RWPE2 (cell line): ENCODE data around the gene PPCDC.

Experiments used
- ATAC-seq: fragments of 200-7000 bp; cut with Tn5 transposase; 3 replicates; pipeline ENCODE4 v1.9.1; 2021; ENCODE audit warnings: low read depth
- DNase-seq: peaks from one replicate; pipeline ENCODE4 v3.0.0-alpha.2; 2020; ENCODE audit warnings: low spot score
- H3K27ac ChIP-seq: fragments of 450-650 bp; 2 replicates; pipeline ENCODE4 v1.5.1; 2017; ENCODE audit warnings: mild to moderate bottlenecking; ENCODE audit not compliant: poor library complexity, severe bottlenecking
- H3K27me3 ChIP-seq: fragments of 250-450 bp; sonication (Bioruptor Pico); 2 replicates; pipeline ENCODE4 v1.5.1; 2021; ENCODE audit warnings: mild to moderate bottlenecking, moderate library complexity; ENCODE audit not compliant: insufficient read depth, poor library complexity, severe bottlenecking
- H3K36me3 ChIP-seq: fragments of 250-450 bp; sonication (Bioruptor Pico); 2 replicates; pipeline ENCODE4 v1.5.1; 2020; ENCODE audit warnings: low read depth, mild to moderate bottlenecking, moderate library complexity
- H3K4me1 ChIP-seq: fragments of 250-450 bp; sonication (Bioruptor Pico); 2 replicates; pipeline ENCODE4 v1.5.1; 2021; ENCODE audit warnings: mild to moderate bottlenecking, moderate library complexity; ENCODE audit not compliant: insufficient read depth, poor library complexity, severe bottlenecking
- H3K4me3 ChIP-seq: fragments of 250-450 bp; sonication (Bioruptor Pico); 2 replicates; pipeline ENCODE4 v1.5.1; 2021; ENCODE audit warnings: mild to moderate bottlenecking, moderate library complexity; ENCODE audit not compliant: severe bottlenecking
- H3K9me3 ChIP-seq: fragments of 250-450 bp; sonication (Bioruptor Pico); 2 replicates; pipeline ENCODE4 v1.5.1; 2021; ENCODE audit warnings: mild to moderate bottlenecking, moderate library complexity; ENCODE audit not compliant: severe bottlenecking
- CTCF ChIP-seq: fragments of 450-650 bp; IDR thresholded peaks from one replicate; pipeline ENCODE4 v1.5.1; 2017; ENCODE audit warnings: mild to moderate bottlenecking, moderate library complexity; ENCODE audit not compliant: poor library complexity, severe bottlenecking

Gene PPCDC

DNA sequence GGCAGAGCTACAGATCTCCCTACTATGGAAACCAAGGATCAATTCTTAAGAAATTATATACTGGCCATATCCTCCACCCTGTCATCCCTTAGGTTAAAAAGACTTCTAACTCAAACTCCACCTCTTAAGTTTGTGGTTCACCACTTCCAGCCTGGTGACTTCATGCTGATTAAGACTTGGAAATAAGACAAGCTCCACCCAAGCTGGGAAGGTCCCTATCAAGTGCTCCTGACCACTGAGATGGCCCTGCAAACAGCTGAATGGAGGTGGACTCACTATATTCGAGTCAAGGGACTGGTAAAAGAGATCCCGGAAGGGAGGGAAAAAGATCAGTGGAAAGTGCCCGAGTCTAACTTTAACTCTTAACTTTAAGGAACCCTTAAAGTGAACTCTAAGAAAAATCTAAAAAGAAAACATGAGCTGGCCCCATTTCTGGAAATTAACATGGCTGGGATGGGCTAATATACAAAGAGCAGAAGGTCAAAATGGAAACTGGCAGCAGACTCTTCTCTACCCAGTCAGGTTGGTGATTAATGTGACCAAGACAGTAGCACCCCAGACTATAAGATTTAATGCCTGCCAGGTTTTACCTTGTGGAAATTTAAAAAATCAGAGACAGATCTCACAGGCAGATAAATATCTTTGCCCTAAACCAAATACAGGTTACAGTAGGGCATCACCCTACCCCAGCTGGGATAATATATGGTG is 43.9 kb downstream of the PPCDC start:
- no peak overlapping the region for H3K4me3 ChIP-seq
- H3K27me3 ChIP-seq: no peaks in the 10 kb centered on the region
- DNase-seq: no peak
- no peaks in the 10 kb centered on the region for H3K36me3 ChIP-seq
- H3K4me1 ChIP-seq: peaks cover 22% of the 10 kb centered on the region
- peak overlapping the region; percentile 20 for H3K27ac ChIP-seq
- TF ChIP-seq CTCF: no peak
- ATAC-seq: peak; percentile 49; the same call in 2 of the 3 replicates
- H3K9me3 ChIP-seq: no peaks in the 10 kb centered on the region

- H3K4me1 ChIP-seq: peaks cover 22% of the 10 kb centered on the region
- DNase-seq (no peak), ATAC-seq (no peak)
- no peak overlapping the region for H3K27ac ChIP-seq
- no peak for TF ChIP-seq CTCF
- no peaks in the 10 kb centered on the region for H3K9me3 ChIP-seq
- H3K27me3 ChIP-seq: no peaks in the 10 kb centered on the region
- H3K36me3 ChIP-seq: no peaks in the 10 kb centered on the region
- H3K4me3 ChIP-seq: no peak overlapping the region
Observed at GRCh38 chr15:75068748-75069147, 45.4 kb downstream of the PPCDC start.

GRCh38 chr15:75069301-75069925 is 46.0 kb downstream of the PPCDC start:
- no peak for DNase-seq
- H3K4me1 ChIP-seq: peaks cover 22% of the 10 kb centered on the region
- no peaks in the 10 kb centered on the region for H3K36me3 ChIP-seq
- no peak for ATAC-seq
- no peak overlapping the region for H3K4me3 ChIP-seq
- no peaks in the 10 kb centered on the region for H3K27me3 ChIP-seq
- H3K27ac ChIP-seq: no peak overlapping the region
- no peak for TF ChIP-seq CTCF
- no peaks in the 10 kb centered on the region for H3K9me3 ChIP-seq

GRCh38 chr15:75070674-75071073 is 47.3 kb downstream of the PPCDC start:
- Histone ChIP-seq H3K36me3 (no peaks in the 10 kb centered on the region), H3K9me3 (peaks cover 2% of the 10 kb centered on the region), H3K4me1 (peaks cover 19% of the 10 kb centered on the region), H3K4me3 (no peak overlapping the region), H3K27me3 (no peaks in the 10 kb centered on the region), H3K27ac (no peak overlapping the region)
- ATAC-seq (no peak; the same call in 2 of the 3 replicates), DNase-seq (no peak)
- no peak for TF ChIP-seq CTCF

DNA sequence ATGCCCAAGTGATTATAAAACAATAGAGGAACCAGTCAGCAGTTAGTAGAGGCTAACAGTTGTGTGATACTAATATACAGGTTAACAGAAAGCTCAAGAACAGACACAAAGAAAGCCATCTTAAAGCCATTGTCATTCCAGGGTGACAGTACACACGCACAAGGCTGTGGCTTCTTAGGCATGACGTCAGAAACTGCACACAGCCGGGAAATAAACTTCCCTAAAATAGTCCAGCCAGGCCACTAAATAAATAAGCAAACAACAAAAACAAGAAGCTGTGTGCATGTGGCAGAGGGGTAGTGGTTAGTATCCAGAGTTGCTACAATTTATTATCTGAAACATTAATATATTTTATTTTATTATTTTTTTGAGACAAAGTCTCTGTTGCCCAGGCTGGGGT is 49.8 kb downstream of the PPCDC start:
- H3K27ac ChIP-seq: no peak overlapping the region
- no peak for ATAC-seq

More for the DNA sequence above, 49.8 kb downstream of the PPCDC start:
- Histone ChIP-seq H3K27me3 (no peaks in the 10 kb centered on the region), H3K4me3 (no peak overlapping the region), H3K36me3 (no peaks in the 10 kb centered on the region), H3K9me3 (peaks cover 2% of the 10 kb centered on the region), H3K4me1 (no peaks in the 10 kb centered on the region)
- no peak for DNase-seq
- TF ChIP-seq CTCF: no peak
